K562 (cell line): ENCODE results near the gene LPIN2. TPM values are rescaled to one million over a fixed set of nuclear protein-coding genes. Genes with fewer than 3 reads are reported as not detected.

Experiments
- ARID3B ChIP-seq: fragments of 250-450 bp; sonication (Bioruptor Pico); IDR thresholded peaks from 2 replicates; pipeline ENCODE4 v1.4.0; 2020; ENCODE audit warnings: borderline replicate concordance
- BACH1 ChIP-seq: fragments of 200-800 bp; sonication (Bioruptor generic); IDR thresholded peaks from 2 replicates; pipeline ENCODE4 v1.6.1; 2016; ENCODE audit warnings: missing genetic modification characterization, missing compliant biosample characterization
- CEBPB ChIP-seq: fragments of 450-650 bp; IDR thresholded peaks from 2 replicates; pipeline ENCODE4 v1.6.1; 2016; ENCODE audit warnings: missing genetic modification characterization, missing compliant biosample characterization
- CREB1 ChIP-seq, 2 experiments: sonication (generic) in 1 of 2; formaldehyde crosslinking in 1 of 2; IDR thresholded peaks; 2 replicates each; pipeline versions ENCODE4 v1.6.1 to v1.8.0; 2012 to 2022; ENCODE audit warnings: inconsistent platforms in 1 of 2, mild to moderate bottlenecking in 1 of 2, missing genetic modification reagents in 1 of 2, moderate library complexity in 1 of 2
- FOXK1 ChIP-seq: sonication (generic); formaldehyde crosslinking; IDR thresholded peaks from 2 replicates; pipeline ENCODE4 v1.8.0; 2022; ENCODE audit warnings: missing genetic modification reagents, mild to moderate bottlenecking, borderline replicate concordance
- GABPB1 ChIP-seq: sonication (generic); formaldehyde crosslinking; IDR thresholded peaks from 2 replicates; pipeline ENCODE4 v1.8.0; 2022; ENCODE audit warnings: mild to moderate bottlenecking, missing genetic modification reagents
- HBP1 ChIP-seq: fragments of 450-650 bp; formaldehyde crosslinking; IDR thresholded peaks from 2 replicates; pipeline ENCODE4 v1.4.0; 2022; ENCODE audit warnings: missing genetic modification characterization
- KLF13 ChIP-seq: fragments of 450-650 bp; IDR thresholded peaks from 2 replicates; pipeline ENCODE4 v1.6.1; 2016; ENCODE audit warnings: missing genetic modification characterization, low read depth, mild to moderate bottlenecking, missing compliant biosample characterization, moderate library complexity, borderline replicate concordance
- MAFK ChIP-seq: IDR thresholded peaks from 2 replicates; pipeline ENCODE4 v1.6.1; 2011; ENCODE audit warnings: low read length, improper control_type of control experiment
- MTA3 ChIP-seq: fragments of 450-650 bp; formaldehyde crosslinking; IDR thresholded peaks from 2 replicates; pipeline ENCODE4 v1.6.1; 2017; ENCODE audit warnings: mild to moderate bottlenecking, borderline replicate concordance
- RAD21 ChIP-seq, 2 experiments: fragments of 250-450 bp in 1 of 2; fragments of 450-650 bp in 1 of 2; sonication (Bioruptor Pico) in 1 of 2; formaldehyde crosslinking in 1 of 2; IDR thresholded peaks in 1 of 2; conservative IDR thresholded peaks in 1 of 2; 2 replicates each; pipeline versions ENCODE4 v1.4.0 to v1.8.0; 2020 to 2022; ENCODE audit warnings: mild to moderate bottlenecking in 2 of 2, moderate library complexity in 1 of 2
- RBM39 ChIP-seq: fragments of 200-400 bp; formaldehyde crosslinking; optimal IDR thresholded peaks from 2 replicates; pipeline ENCODE3; 2018; ENCODE audit warnings: low read depth, low read length
- RNF2 ChIP-seq: sonication (generic); IDR thresholded peaks from 2 replicates; pipeline ENCODE4 v1.6.1; 2016
- RUNX1 ChIP-seq: sonication (generic); IDR thresholded peaks from 2 replicates; pipeline ENCODE4 v1.6.1; 2016; ENCODE audit warnings: antibody characterized with exemption, low read depth
- SP2 ChIP-seq: IDR thresholded peaks from 2 replicates; pipeline ENCODE4 v1.6.1; 2011; ENCODE audit warnings: mild to moderate bottlenecking, low read depth, low read length, moderate library complexity; ENCODE audit not compliant: poor library complexity, severe bottlenecking; ENCODE audit errors: extremely low read depth
- TAF1 ChIP-seq: IDR thresholded peaks from 2 replicates; pipeline ENCODE4 v1.6.1; 2011; ENCODE audit warnings: mild to moderate bottlenecking, low read length, moderate library complexity; ENCODE audit not compliant: insufficient read depth, control insufficient read depth, severe bottlenecking; ENCODE audit errors: extremely low read depth
- TAF7 ChIP-seq: fragments of 450-650 bp; IDR thresholded peaks from 2 replicates; pipeline ENCODE4 v1.6.1; 2016; ENCODE audit warnings: missing genetic modification characterization, missing compliant biosample characterization
- TRIM24 ChIP-seq, 2 experiments: fragments of 450-650 bp; IDR thresholded peaks; 2 replicates each; pipeline ENCODE4 v1.6.1; 2016
- ZNF175 ChIP-seq: fragments of 200-800 bp; sonication (Bioruptor generic); IDR thresholded peaks from 2 replicates; pipeline ENCODE4 v1.6.1; 2016; ENCODE audit warnings: low read depth, mild to moderate bottlenecking, missing genetic modification characterization, missing compliant biosample characterization
- ZNF224 ChIP-seq: sonication (generic); formaldehyde crosslinking; IDR thresholded peaks from 2 replicates; pipeline ENCODE4 v1.8.0; 2022; ENCODE audit warnings: mild to moderate bottlenecking, missing genetic modification reagents
- ZNF316 ChIP-seq: fragments of 450-650 bp; IDR thresholded peaks from 2 replicates; pipeline ENCODE4 v1.6.1; 2016
- ZNF583 ChIP-seq: fragments of 250-450 bp; sonication (Bioruptor Pico); IDR thresholded peaks from 2 replicates; pipeline ENCODE4 v1.4.0; 2020
- polyA plus RNA-seq, 8 experiments: library from polyadenylated mRNA; depleted of rRNA in 4 of 8; stranded (reverse) in 5 of 8; unstranded in 3 of 8; fragments of >200 nt; fragmentation: Nextera tagmentation in 2 of 8; fragmentation: Illumina TruSeq in 1 of 8; extraction: Ambion mirVana in 2 of 8; extraction: Trizol in 1 of 8; gene quantifications; 2 replicates each; pipeline versions ENCODE4 v1.2.1 to v1.2.3, GENCODE V29; 2011 to 2014; ENCODE audit warnings: inconsistent platforms in 1 of 8, missing spikeins in 1 of 8
- total RNA-seq, 7 experiments: library from RNA; depleted of rRNA in 6 of 7; stranded (reverse); fragments of >200 nt in 6 of 7; fragmentation: Illumina TruSeq in 2 of 7; extraction: Trizol in 2 of 7; gene quantifications; 2 replicates each; pipeline versions ENCODE4 v1.2.1 to v1.2.3, GENCODE V29; 2011 to 2021; ENCODE audit warnings: low replicate concordance in 1 of 7
- TF ChIP-seq, protein P1 (sequence below): fragments of 450-650 bp; IDR thresholded peaks from 2 replicates; pipeline ENCODE4 v1.6.1; 2018; ENCODE audit not compliant: partially characterized antibody

Gene LPIN2
- total and polyA plus RNA-seq, 9 of the 15 experiments (the other 6 are each of a cell fraction or from before 2014, with no cell fraction given), result 5.2 to 34.8 (median 24.6) TPM

- TF ChIP-seq ZNF583 (CRISPR knock-in tag) (no peak), MAFK (peak; percentile 91), RBM39 (no peak), CEBPB (tag) (peak; percentile 97), MTA3 (peak; percentile 53; the same call in 1 of the 2 replicates), CREB1 (IDR thresholded peaks at IDR 0.05) (0 out of 2 replicates have a peak, but pooled peaks have one; percentile 33), CREB1 (CRISPR knock-in tag; IDR thresholded peaks at IDR 0.05) (no peak), FOXK1 (peak; percentile 92), TAF1 (no peak), RAD21 (CRISPR knock-in tag; conservative IDR thresholded peaks at IDR 0.05 in 1 of 2, IDR thresholded peaks at IDR 0.05 in 1 of 2) (no peak), HBP1 (CRISPR knock-in tag) (no peak), GABPB1 (peak; percentile 73; the same call in 1 of the 2 replicates), KLF13 (tag) (no peak), ZNF316 (peak; percentile 99), ZNF175 (CRISPR knock-in tag) (peak; percentile 76), RUNX1 (no peak), TAF7 (tag) (no peak), SP2 (no peak), ARID3B (CRISPR knock-in tag) (no peak), ZNF224 (no peak), RNF2 (peak; percentile 43; the same call in 1 of the 2 replicates), BACH1 (tag) (peak; percentile 76; the same call in 1 of the 2 replicates), TRIM24 (IDR thresholded peaks at IDR 0.05) (peak; percentile 81 to 90; a peak in 3 of 4 replicates)
- TF ChIP-seq, protein P1, sequence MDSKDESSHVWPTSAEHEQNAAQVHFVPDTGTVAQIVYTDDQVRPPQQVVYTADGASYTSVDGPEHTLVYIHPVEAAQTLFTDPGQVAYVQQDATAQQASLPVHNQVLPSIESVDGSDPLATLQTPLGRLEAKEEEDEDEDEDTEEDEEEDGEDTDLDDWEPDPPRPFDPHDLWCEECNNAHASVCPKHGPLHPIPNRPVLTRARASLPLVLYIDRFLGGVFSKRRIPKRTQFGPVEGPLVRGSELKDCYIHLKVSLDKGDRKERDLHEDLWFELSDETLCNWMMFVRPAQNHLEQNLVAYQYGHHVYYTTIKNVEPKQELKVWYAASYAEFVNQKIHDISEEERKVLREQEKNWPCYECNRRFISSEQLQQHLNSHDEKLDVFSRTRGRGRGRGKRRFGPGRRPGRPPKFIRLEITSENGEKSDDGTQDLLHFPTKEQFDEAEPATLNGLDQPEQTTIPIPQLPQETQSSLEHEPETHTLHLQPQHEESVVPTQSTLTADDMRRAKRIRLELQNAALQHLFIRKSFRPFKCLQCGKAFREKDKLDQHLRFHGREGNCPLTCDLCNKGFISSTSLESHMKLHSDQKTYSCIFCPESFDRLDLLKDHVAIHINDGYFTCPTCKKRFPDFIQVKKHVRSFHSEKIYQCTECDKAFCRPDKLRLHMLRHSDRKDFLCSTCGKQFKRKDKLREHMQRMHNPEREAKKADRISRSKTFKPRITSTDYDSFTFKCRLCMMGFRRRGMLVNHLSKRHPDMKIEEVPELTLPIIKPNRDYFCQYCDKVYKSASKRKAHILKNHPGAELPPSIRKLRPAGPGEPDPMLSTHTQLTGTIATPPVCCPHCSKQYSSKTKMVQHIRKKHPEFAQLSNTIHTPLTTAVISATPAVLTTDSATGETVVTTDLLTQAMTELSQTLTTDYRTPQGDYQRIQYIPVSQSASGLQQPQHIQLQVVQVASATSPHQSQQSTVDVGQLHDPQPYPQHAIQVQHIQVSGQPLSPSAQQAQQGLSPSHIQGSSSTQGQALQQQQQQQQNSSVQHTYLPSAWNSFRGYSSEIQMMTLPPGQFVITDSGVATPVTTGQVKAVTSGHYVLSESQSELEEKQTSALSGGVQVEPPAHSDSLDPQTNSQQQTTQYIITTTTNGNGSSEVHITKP, result peak; percentile 86
Observed at GRCh38 chr18:3037423-3037915, 24.5 kb upstream of the LPIN2 start (continued).
